HG03039 (cell line): ENCODE results near the gene NUF2.
"Not testable (repeated sequence)": the region's sequence is repeated elsewhere in the genome, so short reads cannot be mapped to it uniquely, and the experiment has no call there.

ENCODE experiments used
- ATAC-seq: cut with Tn5 transposase; IDR thresholded peaks from one replicate; pipeline ENCODE4 v1.9.1; 2021; ENCODE audit warnings: mild to moderate bottlenecking, moderate library complexity; ENCODE audit not compliant: unreplicated experiment

Gene NUF2

GRCh38 chr1:163331116-163331515, 9.4 kb downstream of the NUF2 start:
- ATAC-seq: no peak

- no peak for ATAC-seq
These were observed 13.5 kb downstream of the NUF2 start for GRCh38 chr1:163335216-163335615.

- ATAC-seq: no peak
These were observed 15.9 kb downstream of the NUF2 start for GRCh38 chr1:163337631-163338030.

- ATAC-seq: no peak
These were observed 24.6 kb downstream of the NUF2 start for GRCh38 chr1:163346326-163346870.

GRCh38 chr1:163347106-163347505, 25.4 kb downstream of the NUF2 start:
- no peak for ATAC-seq

GRCh38 chr1:163351912-163352311, 30.2 kb downstream of the NUF2 start:
- ATAC-seq: no peak

- no peak for ATAC-seq
These were observed 35.6 kb downstream of the NUF2 start for GRCh38 chr1:163357378-163357777.

GRCh38 chr1:163358172-163358571, 36.4 kb downstream of the NUF2 start:
- ATAC-seq: not testable (repeated sequence)

GRCh38 chr1:163361123-163361934, 39.6 kb downstream of the NUF2 start:
- peak; percentile 51 for ATAC-seq

- no peak for ATAC-seq
These were observed 43.4 kb downstream of the NUF2 start for GRCh38 chr1:163365186-163365585.

GRCh38 chr1:163366555-163366954, 44.8 kb downstream of the NUF2 start:
- ATAC-seq: no peak

- ATAC-seq: no peak
These were observed 46.0 kb downstream of the NUF2 start for GRCh38 chr1:163367721-163368120.

- ATAC-seq: no peak
These were observed 50.8 kb downstream of the NUF2 start for GRCh38 chr1:163372576-163372975.

- ATAC-seq: no peak
These were observed 56.8 kb downstream of the NUF2 start for GRCh38 chr1:163378554-163378953.

- ATAC-seq: no peak
These were observed 58.0 kb downstream of the NUF2 start for GRCh38 chr1:163379801-163380200.

GRCh38 chr1:163381487-163382184, 59.9 kb downstream of the NUF2 start:
- no peak for ATAC-seq

- ATAC-seq: no peak
These were observed 60.6 kb downstream of the NUF2 start for GRCh38 chr1:163382395-163382794.

GRCh38 chr1:163387146-163387545, 65.4 kb downstream of the NUF2 start:
- no peak for ATAC-seq

- no peak for ATAC-seq
These were observed 67.2 kb downstream of the NUF2 start for GRCh38 chr1:163388970-163389369.

GRCh38 chr1:163395790-163396189, 74.0 kb downstream of the NUF2 start:
- ATAC-seq: no peak

- no peak for ATAC-seq
These were observed 75.9 kb downstream of the NUF2 start for GRCh38 chr1:163397451-163398200.
